ENCODE data around the gene GNG7.

GNG7 gene

GRCh38 chr19:2484178-2484937 is 218.1 kb downstream of the GNG7 start:
- Histone ChIP-seq H2BK12ac (ENCODE audit: low read length) (no peak overlapping the region), H3K9me3 (ENCODE audit: insufficient read depth, low read depth, low read length) (peaks cover 17% of the 10 kb centered on the region), H3K27ac (ENCODE audit: low read depth, low read length) (no peak overlapping the region), H2BK120ac (ENCODE audit: insufficient read depth, low read length, poor library complexity) (no peak overlapping the region), H2BK5ac (ENCODE audit: low read depth, low read length, poor library complexity) (no peak overlapping the region), H2AFZ (ENCODE audit: insufficient read depth, low read length, poor library complexity) (no peak overlapping the region), H3K14ac (ENCODE audit: low read length) (no peak overlapping the region), H4K8ac (ENCODE audit: low read depth, low read length) (no peak overlapping the region), H4K12ac (ENCODE audit: low read depth, low read length) (no peak overlapping the region), H3K4me3 (ENCODE audit: low read depth, low read length) (no peak overlapping the region), H3K36me3 (ENCODE audit: control insufficient read depth in 1 of 2, insufficient read depth in 2 of 2, low read length in 2 of 2) (peaks cover 0 to 3% of the 10 kb centered on the region in 2 experiments), H3K18ac (ENCODE audit: low read length) (no peak overlapping the region), H3K27me3 (ENCODE audit: insufficient read depth, low read length) (no peaks in the 10 kb centered on the region), H3K79me2 (ENCODE audit: control insufficient read depth, insufficient read depth, low read length, poor library complexity) (no peaks in the 10 kb centered on the region), H3K9ac (ENCODE audit: low read length) (no peak overlapping the region), H3K79me1 (ENCODE audit: low read length) (peaks cover 18% of the 10 kb centered on the region), H3K4me2 (ENCODE audit: low read length) (no peak overlapping the region), H4K91ac (ENCODE audit: low read depth, low read length) (no peak overlapping the region), H3K4me1 (ENCODE audit: control insufficient read depth in 1 of 2, insufficient read depth in 2 of 2, low read length in 2 of 2) (peaks cover 6 to 9% of the 10 kb centered on the region in 2 experiments), H3K23ac (ENCODE audit: low read length) (no peak overlapping the region), H2AK5ac (ENCODE audit: low read length) (no peak overlapping the region), H3K4ac (ENCODE audit: low read depth, low read length) (no peak overlapping the region)
- DNase-seq = no peak
- no CpG with 5 or more reads among the region's 13 CpGs for WGBS (ENCODE audit: extremely low coverage, insufficient coverage, insufficient read length)

- H3K4me1 ChIP-seq (ENCODE audit: control insufficient read depth in 1 of 2, insufficient read depth in 2 of 2, low read length in 2 of 2) = peaks cover 8 to 10% of the 10 kb centered on the region in 2 experiments
- H4K8ac ChIP-seq (ENCODE audit: low read depth, low read length) = no peak overlapping the region
- H3K4ac ChIP-seq (ENCODE audit: low read depth, low read length) = no peak overlapping the region
- no peak overlapping the region for H2BK12ac ChIP-seq (ENCODE audit: low read length)
- DNase-seq = no peak
- no peak overlapping the region for H2AFZ ChIP-seq (ENCODE audit: insufficient read depth, low read length, poor library complexity)
- no peak overlapping the region for H2BK5ac ChIP-seq (ENCODE audit: low read depth, low read length, poor library complexity)
- no peak overlapping the region for H2BK120ac ChIP-seq (ENCODE audit: insufficient read depth, low read length, poor library complexity)
- H3K36me3 ChIP-seq (ENCODE audit: control insufficient read depth in 1 of 2, insufficient read depth in 2 of 2, low read length in 2 of 2) = peaks cover 0 to 3% of the 10 kb centered on the region in 2 experiments
- H3K9ac ChIP-seq (ENCODE audit: low read length) = no peak overlapping the region
- no peak overlapping the region for H3K18ac ChIP-seq (ENCODE audit: low read length)
- H3K4me3 ChIP-seq (ENCODE audit: low read depth, low read length) = no peak overlapping the region
- no peaks in the 10 kb centered on the region for H3K79me2 ChIP-seq (ENCODE audit: control insufficient read depth, insufficient read depth, low read length, poor library complexity)
- H3K14ac ChIP-seq (ENCODE audit: low read length) = no peak overlapping the region
- no peak overlapping the region for H3K27ac ChIP-seq (ENCODE audit: low read depth, low read length)
- H4K91ac ChIP-seq (ENCODE audit: low read depth, low read length) = no peak overlapping the region
- H3K27me3 ChIP-seq (ENCODE audit: insufficient read depth, low read length) = no peaks in the 10 kb centered on the region
- peaks cover 20% of the 10 kb centered on the region for H3K79me1 ChIP-seq (ENCODE audit: low read length)
- WGBS (ENCODE audit: extremely low coverage, insufficient coverage, insufficient read length) = no CpG with 5 or more reads among the region's 4 CpGs
- H4K12ac ChIP-seq (ENCODE audit: low read depth, low read length) = no peak overlapping the region
- H2AK5ac ChIP-seq (ENCODE audit: low read length) = no peak overlapping the region
- H3K9me3 ChIP-seq (ENCODE audit: insufficient read depth, low read depth, low read length) = peaks cover 16% of the 10 kb centered on the region
- no peak overlapping the region for H3K4me2 ChIP-seq (ENCODE audit: low read length)
- H3K23ac ChIP-seq (ENCODE audit: low read length) = no peak overlapping the region
Measured at GRCh38 chr19:2483484-2484151, 218.9 kb downstream of the GNG7 start.

- DNase-seq = no peak
- Histone ChIP-seq H2AK5ac (ENCODE audit: low read length) (no peak overlapping the region), H3K27ac (ENCODE audit: low read depth, low read length) (no peak overlapping the region), H4K91ac (ENCODE audit: low read depth, low read length) (no peak overlapping the region), H3K4me3 (ENCODE audit: low read depth, low read length) (no peak overlapping the region), H3K4me1 (ENCODE audit: control insufficient read depth in 1 of 2, insufficient read depth in 2 of 2, low read length in 2 of 2) (peaks cover 8 to 9% of the 10 kb centered on the region in 2 experiments), H4K8ac (ENCODE audit: low read depth, low read length) (no peak overlapping the region), H3K14ac (ENCODE audit: low read length) (no peak overlapping the region), H2AFZ (ENCODE audit: insufficient read depth, low read length, poor library complexity) (no peak overlapping the region), H3K18ac (ENCODE audit: low read length) (no peak overlapping the region), H3K9me3 (ENCODE audit: insufficient read depth, low read depth, low read length) (peaks cover 16% of the 10 kb centered on the region), H2BK120ac (ENCODE audit: insufficient read depth, low read length, poor library complexity) (no peak overlapping the region), H3K27me3 (ENCODE audit: insufficient read depth, low read length) (no peaks in the 10 kb centered on the region), H3K23ac (ENCODE audit: low read length) (no peak overlapping the region), H3K36me3 (ENCODE audit: control insufficient read depth in 1 of 2, insufficient read depth in 2 of 2, low read length in 2 of 2) (peaks cover 4 to 8% of the 10 kb centered on the region in 2 experiments), H3K4ac (ENCODE audit: low read depth, low read length) (no peak overlapping the region), H3K79me1 (ENCODE audit: low read length) (peaks cover 21% of the 10 kb centered on the region), H2BK5ac (ENCODE audit: low read depth, low read length, poor library complexity) (no peak overlapping the region), H3K4me2 (ENCODE audit: low read length) (no peak overlapping the region), H4K12ac (ENCODE audit: low read depth, low read length) (no peak overlapping the region), H3K79me2 (ENCODE audit: control insufficient read depth, insufficient read depth, low read length, poor library complexity) (peaks cover 3% of the 10 kb centered on the region), H2BK12ac (ENCODE audit: low read length) (no peak overlapping the region), H3K9ac (ENCODE audit: low read length) (no peak overlapping the region)
- WGBS (ENCODE audit: extremely low coverage, insufficient coverage, insufficient read length) = no CpG with 5 or more reads among the region's 6 CpGs
Measured at GRCh38 chr19:2483084-2483483, 219.4 kb downstream of the GNG7 start.

DNA sequence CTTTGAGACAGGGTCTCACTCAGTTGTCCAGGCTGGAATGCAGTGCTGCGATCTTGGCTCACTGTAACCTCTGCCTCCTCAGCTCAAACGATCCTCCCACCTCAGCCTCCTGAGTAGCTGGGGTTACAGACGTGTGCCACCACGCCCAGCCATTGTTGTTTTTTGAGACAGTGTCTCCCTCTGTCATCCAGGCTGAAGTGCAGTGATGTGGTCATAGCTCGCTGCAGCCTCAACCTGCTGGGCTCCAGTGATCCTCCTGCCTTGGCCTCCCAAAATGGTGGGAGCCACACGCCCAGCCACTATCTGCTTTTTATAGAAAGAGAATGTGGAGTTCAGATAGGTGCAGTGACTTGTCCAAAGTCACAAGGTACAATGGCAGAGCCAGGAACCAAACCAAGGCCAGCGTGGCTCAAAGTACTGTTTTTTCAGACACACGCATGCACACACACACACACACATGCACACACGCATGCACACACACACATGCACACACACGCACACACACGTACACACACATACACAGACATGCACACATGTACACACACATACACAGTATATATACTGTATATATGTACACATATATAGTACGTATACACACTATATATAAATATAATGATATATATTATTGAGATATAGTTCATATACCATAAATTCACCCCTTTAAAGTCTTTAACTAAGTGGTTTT is 220.0 kb downstream of the GNG7 start:
- Histone ChIP-seq H3K27ac (ENCODE audit: low read depth, low read length) (no peak overlapping the region), H3K9me3 (ENCODE audit: insufficient read depth, low read depth, low read length) (peaks cover 16% of the 10 kb centered on the region), H3K14ac (ENCODE audit: low read length) (no peak overlapping the region), H2AK5ac (ENCODE audit: low read length) (no peak overlapping the region), H2BK12ac (ENCODE audit: low read length) (no peak overlapping the region), H3K27me3 (ENCODE audit: insufficient read depth, low read length) (no peaks in the 10 kb centered on the region), H3K36me3 (ENCODE audit: control insufficient read depth in 1 of 2, insufficient read depth in 2 of 2, low read length in 2 of 2) (peaks cover 9 to 12% of the 10 kb centered on the region in 2 experiments), H3K4me3 (ENCODE audit: low read depth, low read length) (no peak overlapping the region), H3K4me2 (ENCODE audit: low read length) (no peak overlapping the region), H3K79me2 (ENCODE audit: control insufficient read depth, insufficient read depth, low read length, poor library complexity) (peaks cover 7% of the 10 kb centered on the region), H2BK120ac (ENCODE audit: insufficient read depth, low read length, poor library complexity) (no peak overlapping the region), H3K9ac (ENCODE audit: low read length) (no peak overlapping the region), H2BK5ac (ENCODE audit: low read depth, low read length, poor library complexity) (no peak overlapping the region), H3K23ac (ENCODE audit: low read length) (no peak overlapping the region), H3K4ac (ENCODE audit: low read depth, low read length) (no peak overlapping the region), H3K79me1 (ENCODE audit: low read length) (peaks cover 20% of the 10 kb centered on the region), H3K18ac (ENCODE audit: low read length) (no peak overlapping the region), H2AFZ (ENCODE audit: insufficient read depth, low read length, poor library complexity) (no peak overlapping the region), H3K4me1 (ENCODE audit: control insufficient read depth in 1 of 2, insufficient read depth in 2 of 2, low read length in 2 of 2) (peaks cover 8 to 9% of the 10 kb centered on the region in 2 experiments), H4K12ac (ENCODE audit: low read depth, low read length) (no peak overlapping the region), H4K91ac (ENCODE audit: low read depth, low read length) (no peak overlapping the region), H4K8ac (ENCODE audit: low read depth, low read length) (no peak overlapping the region)
- no peak for DNase-seq
- WGBS (ENCODE audit: extremely low coverage, insufficient coverage, insufficient read length) = no CpG with 5 or more reads among the region's 12 CpGs
